HG02763 (cell line): ENCODE results near the gene MDFI.

Experiments used
- ATAC-seq: cut with Tn5 transposase; IDR thresholded peaks from one replicate; pipeline ENCODE4 v1.9.1; 2021; ENCODE audit warnings: mild to moderate bottlenecking, moderate library complexity; ENCODE audit not compliant: unreplicated experiment

MDFI gene

DNA sequence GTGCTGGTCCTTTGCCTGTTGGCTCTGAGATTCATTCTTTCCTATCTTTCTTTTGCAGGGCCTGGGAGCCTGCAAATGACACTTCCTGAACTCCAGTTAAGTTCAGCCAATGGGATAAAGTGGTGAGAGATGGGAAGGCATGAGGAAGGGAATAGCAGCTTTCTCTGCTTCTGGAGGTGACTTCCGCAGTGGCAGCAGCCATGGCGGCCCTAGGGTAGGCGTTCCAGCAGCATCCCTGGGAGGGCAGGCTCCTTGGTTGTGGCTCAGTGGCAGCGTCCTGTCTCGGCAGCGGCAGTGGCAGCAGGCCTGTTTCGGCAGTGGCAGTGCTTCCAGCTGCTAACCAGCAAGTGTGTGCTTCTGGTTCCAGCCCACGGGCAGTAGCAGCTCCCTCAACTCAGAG, 7.3 kb upstream of the MDFI start:
- no peak for ATAC-seq

DNA sequence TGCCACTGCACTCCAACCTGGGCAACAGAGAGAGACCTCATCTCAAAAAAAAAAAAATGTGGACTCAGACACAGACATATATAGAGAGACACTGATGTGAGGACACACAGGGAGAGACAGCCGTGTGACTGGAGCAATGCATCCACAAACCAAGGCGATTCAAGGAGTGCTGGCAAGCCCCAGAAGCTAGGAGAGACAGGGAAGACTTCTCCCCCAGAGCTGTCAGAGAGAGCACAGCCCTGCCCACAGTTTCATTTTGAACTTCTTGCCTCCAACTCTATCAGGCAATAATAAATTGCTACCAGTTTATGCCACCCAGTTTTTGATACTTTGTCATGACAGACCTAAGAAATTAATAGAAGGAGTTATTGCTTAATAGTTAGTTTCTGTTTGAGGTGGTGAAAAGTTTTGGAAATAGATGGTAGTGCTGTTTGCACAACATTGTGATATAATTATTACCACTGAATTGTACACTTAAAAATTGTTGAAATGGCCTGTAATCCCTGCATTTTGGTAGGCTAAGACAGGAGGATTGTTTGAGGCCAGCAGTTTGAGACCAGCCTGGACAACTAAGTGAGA, 5.1 kb upstream of the MDFI start:
- no peak for ATAC-seq

DNA sequence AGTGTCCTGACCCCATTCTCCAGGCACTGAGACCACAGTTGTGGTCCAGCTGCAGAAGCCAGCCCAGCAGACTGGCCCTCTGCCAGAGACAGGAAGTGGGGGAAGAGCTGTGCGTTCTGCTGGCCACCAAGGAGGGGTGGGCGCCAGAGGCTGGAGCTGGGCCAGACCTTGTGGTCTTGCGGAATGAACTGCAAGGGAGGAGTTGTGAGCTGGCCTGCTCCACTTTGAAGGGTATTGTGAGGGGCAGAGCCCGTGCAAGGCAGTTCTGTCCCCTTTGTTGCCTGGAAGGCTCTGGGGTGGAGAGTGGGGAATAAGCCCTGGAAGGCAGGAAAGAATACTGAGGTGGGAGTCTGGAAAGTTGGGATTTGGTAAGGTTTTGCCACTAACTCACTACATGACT, 3.6 kb upstream of the MDFI start:
- no peak for ATAC-seq

DNA sequence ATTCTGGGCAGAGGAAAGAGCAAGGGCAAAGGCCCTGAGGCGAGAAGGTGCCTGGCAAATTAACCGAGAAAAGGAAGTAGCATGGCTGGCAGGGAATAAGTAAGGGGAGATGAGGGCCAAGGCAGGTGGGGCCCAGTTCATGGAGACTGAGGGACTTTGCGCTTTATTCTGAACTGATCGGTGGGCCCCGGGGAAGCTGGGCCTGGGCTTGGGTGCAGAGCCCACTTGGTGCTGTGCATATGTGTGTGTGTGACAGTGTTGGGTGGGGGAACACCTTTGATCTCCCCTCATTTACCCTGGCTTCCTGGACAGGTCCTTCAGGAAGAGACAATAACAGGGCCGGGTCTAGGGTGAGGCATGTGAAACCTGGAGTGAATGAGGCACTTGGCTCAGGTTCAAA, 2.9 kb upstream of the MDFI start:
- no peak for ATAC-seq

DNA sequence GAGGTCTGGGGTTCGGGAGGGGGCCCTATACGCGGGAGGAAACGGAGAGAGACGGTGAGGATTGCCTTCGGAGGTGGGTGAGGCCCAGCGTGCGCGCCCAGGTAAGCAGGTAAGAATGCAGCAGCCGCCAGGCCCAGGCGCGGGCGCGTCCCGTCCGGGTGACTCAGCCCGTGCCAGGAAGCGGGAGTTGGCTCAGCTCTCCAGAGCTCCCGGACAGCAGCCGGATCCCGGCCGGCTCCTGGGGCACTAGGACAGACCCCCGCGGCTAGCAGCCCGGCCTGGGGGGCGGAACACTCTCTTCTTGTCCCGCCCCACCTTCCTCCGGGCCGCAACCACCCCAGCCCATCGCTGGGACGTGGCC, 1.5 kb upstream of the MDFI start:
- no peak for ATAC-seq

DNA sequence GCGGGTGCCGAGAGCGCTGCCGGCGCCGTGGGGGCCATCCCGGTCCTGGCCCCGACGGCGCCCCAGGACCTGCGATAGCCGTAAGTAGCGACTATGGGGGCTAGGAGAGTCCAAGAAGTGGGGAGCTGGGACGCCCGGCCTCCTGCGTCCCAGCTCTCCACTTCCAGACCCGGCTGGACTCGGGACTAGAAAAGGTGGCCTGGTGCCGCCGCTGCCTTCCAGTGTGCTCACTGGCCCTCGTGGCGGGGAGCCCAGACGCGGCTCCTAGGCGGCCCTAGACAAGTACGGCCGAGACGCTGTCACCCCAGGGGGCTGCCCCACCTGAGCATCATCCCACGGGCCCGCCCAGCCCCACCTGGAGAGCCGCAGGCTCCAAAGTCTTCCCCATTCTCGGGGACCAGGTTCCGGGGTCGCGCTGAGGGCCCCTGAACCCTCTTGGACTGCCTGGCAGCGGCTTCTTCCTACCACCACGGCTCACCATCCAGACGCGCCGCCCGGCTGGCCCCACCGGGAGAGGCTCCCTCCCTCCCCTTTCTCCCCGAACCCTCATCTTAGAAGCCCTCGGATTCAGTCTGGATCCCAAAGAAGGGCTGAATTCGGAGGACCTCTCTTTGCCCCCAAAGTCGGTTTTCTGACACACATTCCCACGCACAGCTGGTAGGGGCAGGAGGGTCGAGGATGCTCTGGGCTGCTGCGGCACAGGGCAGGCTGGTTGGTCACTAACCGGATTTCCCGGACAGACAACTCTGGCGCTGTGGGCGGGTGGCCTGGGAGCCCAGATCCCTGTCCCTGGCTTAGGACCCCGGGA, 870 bp upstream of the MDFI start:
- ATAC-seq = no peak

DNA sequence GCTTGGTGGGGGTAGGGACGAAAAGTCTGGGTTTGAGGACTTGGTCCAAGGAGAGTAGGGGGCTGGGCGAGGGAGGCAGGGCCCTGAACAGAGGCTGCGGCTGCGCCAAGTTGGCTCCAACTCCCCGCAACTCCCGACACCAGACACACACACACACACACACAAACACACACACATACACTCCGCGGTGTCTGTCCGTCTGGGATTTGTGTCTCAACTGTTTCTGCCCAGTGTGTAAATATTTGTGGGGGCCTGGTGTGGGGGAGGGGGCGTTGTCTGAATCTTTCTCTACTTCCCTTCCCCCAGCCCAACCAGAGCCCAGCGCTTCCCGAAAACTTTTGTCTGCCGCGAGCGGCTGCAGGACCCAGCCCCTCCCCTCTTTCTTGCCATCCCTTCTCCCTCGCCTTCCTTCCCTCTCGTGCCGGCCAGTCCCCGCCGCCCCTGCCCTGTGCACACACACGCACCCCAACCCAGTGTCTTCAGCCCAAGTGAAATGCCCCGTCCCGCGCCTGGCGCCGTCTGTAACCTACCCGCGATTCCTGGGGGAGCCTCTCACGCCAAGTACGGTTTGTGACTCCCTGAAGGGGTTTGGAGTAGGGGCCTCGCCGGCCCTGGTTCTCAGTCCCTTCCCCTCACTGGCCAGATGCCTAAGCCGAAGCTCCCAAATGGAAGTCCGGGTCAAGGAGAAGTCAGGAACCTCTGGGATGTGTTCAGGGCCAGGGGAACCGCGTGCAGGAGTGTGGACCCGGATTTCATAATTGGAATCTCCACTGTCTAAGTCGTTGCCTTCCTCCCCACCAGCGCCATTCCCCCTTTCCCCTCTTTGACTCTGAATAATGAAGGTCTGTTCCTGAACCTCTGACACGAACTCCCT, 904 bp downstream of the MDFI start:
- no peak for ATAC-seq

DNA sequence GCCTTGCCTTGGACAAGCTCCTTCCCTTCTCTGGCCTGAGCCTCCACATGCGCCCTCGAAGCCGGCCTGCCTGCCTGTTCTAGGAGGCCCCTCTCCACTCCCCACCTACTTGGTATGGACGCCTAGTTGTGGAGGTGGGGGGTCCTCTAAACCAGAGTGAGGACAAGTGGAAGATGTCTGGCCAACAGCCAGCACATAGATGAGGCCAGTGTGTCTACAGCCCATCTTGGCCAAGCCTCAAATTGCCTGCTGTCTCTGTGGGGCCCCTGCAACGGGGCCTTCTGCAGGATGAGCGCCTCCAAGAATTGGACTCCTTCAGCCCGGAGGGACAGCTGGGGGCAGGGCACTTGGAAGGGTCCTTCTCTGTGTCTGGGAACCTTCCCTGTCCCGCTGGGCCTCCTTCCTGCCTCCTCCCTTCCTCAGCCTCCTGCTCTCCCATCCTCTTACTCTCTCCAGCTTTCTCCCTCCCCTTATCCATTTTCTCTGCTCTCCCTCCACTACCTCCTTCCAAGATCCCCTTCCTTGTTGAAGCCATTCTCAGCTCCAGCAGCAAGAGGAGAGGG, 1.6 kb downstream of the MDFI start:
- ATAC-seq = no peak

DNA sequence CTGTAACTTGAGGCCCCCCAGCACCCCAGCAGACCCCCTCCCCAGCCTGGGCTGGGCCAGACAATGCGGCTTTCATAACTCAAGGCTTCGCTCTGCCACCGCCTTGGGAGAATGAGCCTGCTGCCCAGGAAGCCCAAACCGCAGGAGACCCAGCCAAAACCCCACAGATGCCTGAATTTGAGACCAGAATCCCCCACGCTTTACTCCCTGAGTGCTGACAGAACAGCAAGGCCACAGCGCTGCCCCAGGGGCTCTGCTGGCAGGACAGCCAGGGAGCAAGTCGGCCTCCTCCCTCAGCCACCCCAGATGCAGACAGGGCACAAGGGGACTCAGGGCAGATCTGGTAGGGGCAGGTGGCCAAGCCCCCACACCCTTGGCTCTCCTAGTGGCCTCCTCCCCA, 2.2 kb downstream of the MDFI start:
- ATAC-seq = no peak

DNA sequence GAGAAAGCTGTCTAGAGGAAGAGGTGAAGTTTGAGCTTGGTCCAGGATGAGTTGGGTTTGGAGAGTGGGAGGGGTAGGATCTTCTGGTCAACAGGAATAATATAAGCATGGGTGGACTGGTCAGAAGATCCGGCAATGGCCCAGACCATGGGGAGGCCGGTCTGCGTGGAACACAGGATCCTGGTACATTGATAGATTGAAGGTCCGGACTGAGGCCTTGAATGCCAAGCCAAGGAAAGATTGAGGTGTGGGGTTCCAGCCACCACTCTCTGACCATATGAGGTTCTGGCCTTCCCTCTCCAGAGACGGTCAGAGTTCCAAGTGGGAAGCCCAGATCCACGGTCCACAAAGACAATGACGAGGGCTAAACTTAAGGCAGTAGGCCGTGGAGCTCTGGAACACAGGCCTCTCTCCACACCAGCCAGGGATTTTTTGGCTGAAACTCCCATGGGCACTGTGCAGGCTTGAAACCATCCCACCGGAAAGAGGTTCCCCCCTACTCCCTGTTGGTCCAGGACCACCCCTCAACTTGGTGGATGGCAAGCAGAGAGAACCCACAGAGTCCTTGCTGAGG, 3.2 kb downstream of the MDFI start:
- ATAC-seq = no peak

DNA sequence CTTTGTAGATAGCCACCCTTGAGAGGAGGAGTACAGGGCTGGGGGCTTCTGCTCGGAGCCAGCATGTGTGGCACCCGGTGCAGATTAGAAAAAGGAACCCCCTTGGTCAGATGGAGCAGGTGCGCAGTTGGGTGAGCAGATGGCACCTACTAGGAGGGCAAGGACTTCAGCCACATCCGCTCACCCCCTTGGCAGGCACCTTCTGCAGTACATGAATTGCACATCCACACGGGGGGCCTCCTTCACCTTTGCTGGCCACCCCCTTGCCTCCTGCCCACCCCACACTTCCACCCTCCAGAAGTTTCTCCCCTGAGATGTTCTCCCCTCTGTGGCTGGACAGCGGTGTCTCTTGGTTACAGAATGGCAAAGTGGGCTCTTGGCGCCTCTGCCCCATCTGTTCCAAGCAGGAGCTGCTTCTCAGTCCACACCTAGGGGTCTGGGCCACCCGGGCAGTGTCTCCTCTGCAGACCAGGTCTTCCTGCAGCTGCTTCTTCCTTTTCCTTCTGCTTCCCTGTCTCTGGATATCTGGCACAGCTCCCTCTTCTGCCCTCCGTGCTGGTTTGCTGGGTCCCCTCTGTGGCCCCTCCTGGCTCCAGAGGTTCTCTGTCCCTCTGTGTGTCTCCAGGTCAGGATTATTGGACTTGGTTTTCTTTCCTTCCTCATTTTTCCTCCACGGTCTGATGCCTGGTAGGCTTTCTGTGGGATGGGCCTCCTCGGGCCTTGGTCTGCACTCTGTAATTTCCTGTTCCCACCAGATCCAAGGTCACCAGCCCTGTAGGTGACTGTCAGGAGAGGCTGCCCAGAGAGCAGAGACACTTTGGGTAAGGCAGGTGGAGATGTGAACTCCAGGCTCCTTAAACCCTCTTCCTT, 4.1 kb downstream of the MDFI start:
- ATAC-seq = no peak

DNA sequence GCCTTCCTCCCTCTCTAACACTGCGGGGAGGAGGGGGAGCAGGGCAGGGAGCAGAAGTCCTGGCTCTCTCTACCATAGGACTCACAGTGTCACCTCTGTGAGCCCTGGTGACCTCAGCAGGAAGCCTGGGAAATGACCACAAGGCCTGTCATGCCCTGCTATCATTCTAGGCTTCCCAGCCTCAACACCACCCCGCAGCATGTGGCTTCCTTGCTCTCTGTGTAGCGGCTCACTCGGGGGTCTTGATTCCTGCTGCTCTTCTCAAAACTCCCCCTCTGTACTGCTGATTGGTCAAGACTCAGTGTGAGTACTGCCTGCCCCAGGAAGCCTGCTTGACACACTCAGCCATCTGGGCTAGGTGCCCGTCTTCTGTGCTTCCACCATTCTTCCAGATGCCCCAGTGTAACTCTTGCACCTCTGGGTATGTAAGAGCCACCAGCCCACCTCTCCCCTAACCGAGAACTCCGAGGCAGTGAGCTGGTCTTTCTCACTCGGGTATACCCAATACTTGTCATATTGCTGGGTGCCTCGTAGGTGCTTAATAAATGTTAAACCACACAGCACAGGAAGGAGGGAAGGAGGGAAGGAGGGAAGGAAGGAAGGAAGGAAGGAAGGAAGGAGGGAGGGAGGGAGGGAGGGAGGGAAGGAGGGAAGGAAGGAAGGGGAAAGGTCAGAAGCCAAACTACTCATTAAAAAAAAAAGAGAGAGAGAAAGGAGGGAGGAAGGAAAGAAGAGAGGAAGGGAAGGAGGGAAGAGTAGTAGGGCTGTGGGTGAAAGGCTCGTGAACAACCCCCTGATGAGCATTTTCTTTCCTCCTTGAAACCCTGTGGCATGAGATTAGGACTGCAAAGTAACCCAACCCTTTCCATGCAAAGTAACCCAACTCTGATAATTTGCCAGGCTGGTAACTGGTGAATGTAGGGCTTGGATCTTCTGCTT, 5.0 kb downstream of the MDFI start:
- ATAC-seq = no peak

DNA sequence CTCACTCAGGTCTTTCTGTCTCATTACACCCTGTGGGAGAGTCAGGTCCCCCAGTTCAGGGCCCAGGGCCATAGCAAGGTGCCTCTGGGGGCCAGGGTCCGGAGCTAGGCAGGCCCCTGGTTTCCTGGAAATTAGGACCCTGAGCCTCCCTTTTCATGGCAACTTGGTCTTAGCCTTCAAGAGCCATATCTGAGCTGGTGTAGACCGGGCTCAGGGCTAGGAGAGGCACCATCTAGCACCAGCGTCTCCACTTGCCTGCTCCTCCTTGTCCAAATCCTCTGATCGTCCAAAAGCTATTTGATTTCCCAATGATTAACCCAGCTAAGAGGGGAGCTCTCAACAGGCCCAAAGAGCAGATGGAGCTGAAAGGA, 5.6 kb downstream of the MDFI start:
- no peak for ATAC-seq

DNA sequence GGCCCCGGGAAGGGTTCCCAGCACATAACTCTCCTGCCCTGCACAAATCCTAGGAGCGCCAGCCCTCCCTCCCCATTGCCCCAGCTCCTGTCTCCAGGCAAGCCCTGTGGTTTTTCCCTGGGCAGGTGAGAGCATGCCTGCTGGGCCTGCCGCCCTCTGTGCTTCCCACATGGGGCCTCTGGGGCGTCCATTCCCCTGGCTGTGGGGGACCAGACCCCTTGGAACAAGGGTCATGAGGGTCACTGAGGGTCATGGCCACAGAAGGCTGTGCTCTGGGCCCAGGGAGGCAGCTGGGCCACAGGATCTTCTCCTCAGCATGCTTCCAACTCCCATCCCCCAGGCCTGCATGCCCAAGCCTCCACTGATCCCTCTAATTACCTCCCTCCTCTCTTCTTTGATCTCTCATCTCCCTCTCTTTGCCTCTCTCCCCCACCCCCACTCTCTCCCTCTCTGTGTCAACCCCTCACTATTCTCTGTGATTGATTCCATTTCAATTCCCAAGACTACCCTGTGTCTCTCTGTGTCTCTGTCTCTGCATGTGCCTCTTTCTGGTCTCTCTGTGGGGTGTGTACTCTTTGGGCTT, 6.1 kb downstream of the MDFI start:
- no peak for ATAC-seq

DNA sequence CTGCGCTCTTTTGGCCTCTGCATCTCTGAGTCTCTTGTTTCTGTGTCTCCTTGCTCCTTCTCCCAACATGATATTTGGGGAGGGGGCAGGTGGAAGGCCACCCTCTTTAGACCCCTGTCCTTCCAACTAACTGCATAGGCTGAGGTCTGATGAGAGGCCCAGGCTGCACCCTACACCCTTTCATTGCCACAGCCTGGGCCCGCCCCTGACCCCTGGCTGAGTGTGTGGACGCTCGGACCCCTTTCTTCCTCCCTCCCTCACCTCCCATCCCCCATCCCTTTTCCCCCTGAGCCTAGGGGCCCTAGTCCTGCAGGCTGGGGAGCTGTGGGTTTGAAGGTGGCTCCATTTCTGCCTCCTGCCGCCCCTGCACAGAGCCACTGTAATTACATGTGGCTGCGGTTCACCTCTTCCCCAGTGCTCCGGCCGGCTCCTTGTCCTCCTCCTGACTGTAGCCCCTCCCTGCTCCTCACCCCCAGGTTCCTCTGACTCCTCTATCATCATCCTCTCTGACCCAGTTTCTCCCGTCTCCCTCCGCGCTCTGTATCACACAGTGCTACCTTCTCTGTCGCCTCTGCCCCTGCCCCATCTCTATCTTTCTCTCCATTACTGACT, 6.8 kb downstream of the MDFI start:
- ATAC-seq = no peak

DNA sequence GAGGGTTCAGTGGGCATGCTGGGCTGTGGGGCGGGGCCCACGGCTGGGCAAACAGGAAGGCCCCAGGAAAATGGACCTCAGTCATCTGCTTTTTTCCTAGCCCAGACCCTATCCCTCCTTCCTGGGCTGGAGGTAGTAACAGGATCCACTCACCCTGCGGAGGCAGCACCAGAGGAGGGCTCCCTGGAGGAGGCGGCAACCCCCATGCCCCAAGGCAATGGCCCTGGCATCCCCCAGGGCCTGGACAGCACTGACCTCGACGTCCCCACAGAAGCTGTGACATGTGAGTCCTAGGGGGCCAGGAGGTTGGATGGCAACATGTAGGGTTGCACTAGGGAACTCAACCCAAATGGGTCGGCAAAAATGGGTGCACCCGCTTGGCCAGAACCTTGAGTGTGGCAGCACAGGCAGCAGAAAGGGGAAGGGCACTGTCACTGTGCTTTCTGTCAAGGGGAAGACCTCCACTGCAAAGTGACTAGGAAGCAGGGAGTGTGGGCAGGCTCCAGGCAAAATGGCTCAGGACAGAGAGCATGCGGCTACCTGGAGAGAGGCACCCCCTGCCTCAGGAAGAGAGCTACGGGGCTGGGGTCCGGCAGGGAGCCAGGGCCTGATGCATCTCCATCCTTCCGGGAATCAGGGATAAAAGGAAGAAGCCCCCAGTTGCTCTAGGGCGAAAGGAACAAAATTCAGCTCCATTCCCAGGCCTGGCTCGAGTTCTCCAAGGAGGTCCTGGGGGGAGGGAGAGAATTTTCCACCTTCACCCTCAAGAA, 7.9 kb downstream of the MDFI start:
- ATAC-seq = no peak

DNA sequence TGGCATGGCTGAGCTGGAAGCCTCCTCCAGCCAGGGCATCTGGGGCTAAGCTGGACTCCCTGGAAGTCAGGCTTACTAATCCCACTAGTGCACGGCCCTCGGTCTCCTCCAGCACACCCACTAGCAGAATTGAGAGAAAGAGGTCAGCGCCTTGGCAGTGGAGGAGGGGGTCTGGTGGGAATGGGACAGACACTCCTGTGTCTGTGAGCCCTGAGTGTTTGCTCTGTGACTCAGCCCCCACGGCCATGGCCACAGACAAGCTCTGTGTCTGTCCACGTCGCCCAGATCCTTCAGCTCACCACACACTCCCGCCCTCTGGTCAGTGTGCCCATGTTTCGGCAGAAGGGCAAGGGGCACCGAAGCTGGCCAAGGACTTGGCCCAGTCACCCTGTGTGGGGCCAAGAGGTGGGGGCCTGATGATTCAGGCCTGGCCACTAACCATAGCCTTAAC, 8.8 kb downstream of the MDFI start:
- ATAC-seq = no peak
